Right ventricle myocardium inferior (tissue), 1 donor: ENCODE data around the gene VASN. TPM values are rescaled to one million over a fixed set of nuclear protein-coding genes. Genes with fewer than 3 reads are reported as not detected.

Source experiments
- ATAC-seq: fragments of 200-7000 bp; cut with Tn5 transposase; one replicate; pipeline ENCODE4 v1.9.1; 2020; ENCODE audit warnings: mild to moderate bottlenecking, moderate library complexity
- DNase-seq: peaks from one replicate; pipeline ENCODE4 v3.0.0; 2021; ENCODE audit errors: missing footprints
- intact Hi-C: fragments of 100-400 bp; cut with DNase I; formaldehyde crosslinking; loops from one replicate; pipeline ENCODE4 v1.11.0; 2022
- long read RNA-seq: library from polyadenylated mRNA; unstranded; transcript quantifications from one replicate; pipeline ENCODE4 v2.0.0, GENCODE V29; 2021
- total RNA-seq: library from RNA; stranded (reverse); fragmentation: NEBNext Ultra II Directional; extraction: Animal tissue kit (Norgen Biotek cat#: 25700); gene quantifications from one replicate; pipeline ENCODE4 v1.2.1, GENCODE V29; 2021
- donor health status: DM: no; HTN: yes; CAD: no; lungs with severe emphysema.

Gene VASN
- 6.4 TPM for total RNA-seq
- long read RNA-seq, transcript VASN-201 (2 exons, 2,806 nt) = major isoform, 9 of 17 reads
- long read RNA-seq, partial matches to known transcripts = 8 of 17 reads
- long read RNA-seq, other reads (novel, unspliced or antisense) = 0 of 17 reads

DNA sequence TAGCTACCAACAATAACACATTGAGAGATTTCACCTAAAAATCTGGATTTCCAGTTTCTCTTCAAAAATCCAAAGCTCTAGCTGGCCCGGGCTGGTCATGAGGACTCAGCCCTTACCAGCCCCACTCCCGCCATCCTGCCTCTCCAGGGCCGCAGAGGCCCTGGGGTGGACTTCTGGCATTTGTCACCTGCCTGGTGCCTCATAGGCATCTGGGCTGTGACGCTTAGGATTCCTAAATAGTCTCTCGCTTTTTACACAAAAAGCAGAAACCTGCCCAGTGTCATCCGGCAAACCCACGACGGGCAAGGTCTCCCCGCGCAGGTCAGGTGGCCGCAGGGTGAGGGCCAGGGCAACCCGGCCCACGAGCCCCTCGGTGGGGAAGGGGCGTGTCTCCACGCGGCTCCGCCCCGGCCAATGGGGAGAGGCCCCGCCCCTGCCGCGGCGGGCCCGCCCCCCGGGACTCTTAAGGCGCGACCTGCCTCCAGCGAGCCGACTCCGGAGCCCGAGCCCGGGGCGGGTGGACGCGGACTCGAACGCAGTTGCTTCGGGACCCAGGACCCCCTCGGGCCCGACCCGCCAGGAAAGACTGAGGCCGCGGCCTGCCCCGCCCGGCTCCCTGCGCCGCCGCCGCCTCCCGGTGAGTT is at the start of gene VASN:
TSS of gene VASN (plus strand) at position 492 of the 644 bp plus-strand sequence. CDS start 9,030 bp downstream, outside the sequence.
- peak; percentile 75 for ATAC-seq
- peak; percentile 90 for DNase-seq
- intact Hi-C loops = loop anchor here (5.0 kb wide), 1 partner anchor 41 kb away; no protein-coding TSS in a partner anchor

DNA sequence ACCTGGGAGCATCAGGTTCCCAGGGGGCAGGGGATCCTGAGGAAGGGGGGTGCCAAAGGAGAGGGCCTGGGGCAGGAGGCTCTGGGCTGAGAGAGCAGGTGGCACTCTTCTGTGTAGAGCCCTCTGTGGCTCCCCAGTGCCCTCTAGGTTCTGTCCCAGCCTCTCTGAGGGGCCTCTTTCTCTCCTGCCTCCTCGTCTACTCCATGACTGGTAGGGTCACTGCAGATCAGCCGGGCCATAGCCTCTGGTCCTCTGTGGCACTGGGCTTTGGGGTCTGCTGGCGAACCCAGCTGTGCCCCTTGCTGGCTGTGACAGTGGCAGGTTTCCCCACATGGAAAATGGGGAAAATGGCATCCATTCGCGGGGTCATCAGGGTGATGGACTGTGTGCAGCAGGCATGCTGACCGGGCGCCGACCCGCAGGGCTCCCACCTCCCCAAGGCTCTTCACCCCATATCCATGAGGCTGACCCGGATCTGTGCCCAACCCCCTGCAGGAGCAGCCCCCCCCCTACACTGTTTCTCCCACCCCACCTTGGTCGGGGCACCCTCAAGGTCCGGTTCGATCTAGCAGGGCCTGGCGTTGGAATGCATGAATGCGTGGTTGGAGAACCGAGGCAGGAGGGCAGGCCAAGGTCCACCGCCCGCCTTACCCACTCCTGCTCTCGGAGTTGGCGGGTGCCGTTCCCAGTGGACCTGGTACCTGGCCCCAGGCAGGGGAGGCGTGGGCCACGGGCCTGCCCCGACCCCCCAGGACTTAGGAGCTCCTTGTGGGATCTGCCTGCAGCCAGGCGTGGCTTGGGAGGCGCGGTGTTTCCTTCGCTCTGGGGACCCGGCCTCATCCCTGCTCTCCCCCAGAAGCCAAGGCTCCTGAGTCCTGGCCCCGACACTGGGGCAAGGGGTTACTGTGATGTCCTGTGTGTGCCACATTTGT is 49.3 kb upstream of the VASN start:
- intact Hi-C loops = loop anchor here (10.0 kb wide), 1 partner anchor 208 kb away; the partner anchor contains the start of gene ADCY9
- ATAC-seq (no peak), DNase-seq (no peak)

- DNase-seq (no peak), ATAC-seq (no peak)
- intact Hi-C loops = loop anchor here (10.0 kb wide), 1 partner anchor 208 kb away; the partner anchor contains the start of gene ADCY9
These were observed 48.4 kb upstream of the VASN start for GRCh38 chr16:4323071-4323844.

GRCh38 chr16:4323845-4324488 is 47.7 kb upstream of the VASN start:
- DNase-seq = no peak
- peak; percentile 61 for ATAC-seq
- intact Hi-C loops = loop anchor here (10.0 kb wide), 1 partner anchor 209 kb away; the partner anchor contains the start of gene ADCY9

GRCh38 chr16:4324492-4325252 is 47.0 kb upstream of the VASN start:
- ATAC-seq (no peak), DNase-seq (no peak)
- intact Hi-C loops = loop anchor here (10.0 kb wide), 1 partner anchor 210 kb away; the partner anchor contains the start of gene ADCY9

DNA sequence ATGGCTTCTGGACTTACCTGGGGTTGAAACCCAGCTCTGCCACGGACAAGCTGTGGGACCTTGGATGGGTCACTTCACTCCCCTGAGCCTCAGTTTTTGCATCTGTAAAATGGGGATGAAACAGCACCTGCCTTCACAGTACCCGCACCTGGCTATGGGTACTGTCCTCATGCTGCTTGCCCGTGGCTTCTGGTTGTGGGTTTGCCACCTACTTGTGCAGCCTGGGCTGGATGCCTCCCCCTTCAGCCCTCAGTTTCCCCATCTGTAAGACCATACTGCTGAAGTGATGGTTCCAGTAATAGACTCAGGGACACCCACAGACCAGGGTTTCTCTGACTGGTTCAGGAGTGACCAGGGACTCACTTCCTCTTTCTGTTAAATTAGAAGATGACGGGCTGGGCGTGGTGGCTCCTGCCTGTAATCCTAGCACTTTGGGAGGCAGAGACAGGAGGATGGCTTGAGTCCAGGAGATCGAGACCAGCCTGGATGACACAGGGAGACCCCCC is 46.3 kb upstream of the VASN start:
- DNase-seq = no peak
- no peak for ATAC-seq
- intact Hi-C loops = loop anchor here (10.0 kb wide), 1 partner anchor 211 kb away; the partner anchor contains the start of gene ADCY9

DNA sequence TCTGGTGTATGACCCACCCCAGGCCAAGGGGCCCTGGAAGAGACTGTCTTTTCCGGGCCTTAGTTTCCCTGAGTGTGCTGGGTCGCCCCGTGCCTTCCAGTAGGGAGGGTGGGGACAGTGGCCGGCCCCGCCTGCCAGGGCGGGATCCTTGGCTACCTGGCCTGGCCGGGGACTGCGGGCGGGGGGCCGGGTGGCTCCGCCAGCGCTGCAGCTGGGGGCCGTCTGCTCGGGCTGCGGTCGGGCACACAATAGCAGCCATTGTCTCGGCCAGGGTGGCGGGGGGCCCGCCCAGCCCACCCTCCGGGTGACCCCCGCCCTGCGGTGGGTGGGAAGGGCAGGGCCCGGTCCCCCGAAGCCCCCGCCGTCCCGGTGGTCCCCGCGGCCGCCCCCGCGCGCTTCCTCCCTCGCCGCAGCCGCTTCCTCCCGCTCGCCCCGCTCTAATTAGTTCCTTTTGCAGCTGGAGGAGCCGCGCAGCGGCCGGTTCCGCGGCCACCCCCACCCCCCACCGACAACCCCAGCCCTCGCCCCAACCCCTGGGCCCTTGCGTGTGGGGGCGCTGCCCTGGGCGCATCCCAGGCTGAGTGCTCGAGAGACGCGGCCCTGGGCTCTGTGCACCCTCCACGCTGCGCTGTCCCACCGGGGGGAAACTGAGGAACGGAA is 44.1 kb upstream of the VASN start:
- DNase-seq (no peak), ATAC-seq (no peak)
- intact Hi-C loops = loop anchor here (1.0 to 10.0 kb wide), 3 partner anchors 19 to 213 kb away; partner anchors contain the start of genes ADCY9 and TFAP4

- DNase-seq (peak; percentile 87), ATAC-seq (peak; percentile 80)
- intact Hi-C loops = loop anchor here (1.0 to 10.0 kb wide), 3 partner anchors 19 to 213 kb away; partner anchors contain the start of genes ADCY9 and TFAP4
These were observed 43.4 kb upstream of the VASN start for GRCh38 chr16:4328046-4328781.

DNA sequence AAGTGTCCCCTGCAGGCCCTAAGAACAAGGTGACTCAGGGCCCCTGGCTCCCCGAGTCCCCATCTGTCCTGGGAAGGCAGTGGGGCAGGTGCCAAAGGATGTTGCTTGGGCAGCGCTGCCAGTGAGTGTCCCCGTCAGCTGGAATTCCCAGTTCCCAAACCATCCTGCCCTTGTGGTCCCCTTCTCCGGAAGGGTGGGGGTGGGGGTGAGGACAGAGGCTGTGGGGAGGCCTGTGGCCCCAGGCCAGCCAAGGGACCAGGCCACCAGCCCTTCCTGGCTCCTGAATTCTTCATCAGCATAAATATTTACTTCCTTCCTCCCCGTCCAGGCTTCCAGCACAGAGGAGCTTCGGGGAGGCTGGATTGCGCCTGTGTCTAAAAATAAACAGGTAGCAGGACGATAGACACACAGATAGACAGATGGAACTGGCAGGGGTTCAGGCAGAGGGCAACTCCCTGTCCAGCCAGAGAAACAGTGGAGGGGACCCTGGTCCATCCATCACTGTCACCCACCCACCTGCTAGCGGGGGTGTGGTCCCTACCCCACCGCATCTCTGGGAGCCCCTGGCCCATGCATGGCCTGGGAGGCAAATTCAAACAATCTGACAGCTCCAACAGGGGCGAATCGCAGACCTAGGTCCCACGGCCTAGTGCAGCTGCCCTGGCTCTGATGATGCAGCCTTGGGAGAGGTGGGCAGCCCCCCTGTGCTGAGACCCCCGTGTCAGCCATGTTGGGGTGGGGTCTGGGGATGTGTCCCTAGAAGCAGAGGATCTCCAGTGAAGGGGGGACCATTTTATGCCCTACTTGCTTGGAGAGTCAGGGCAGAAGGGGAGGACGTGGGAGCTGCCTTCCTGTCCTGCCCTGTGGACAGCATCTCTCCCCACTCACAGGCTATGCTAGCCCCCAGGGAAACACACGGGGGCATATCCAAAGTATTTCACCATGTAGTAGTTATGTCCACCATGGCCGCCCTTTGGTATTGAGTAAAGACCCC is 42.6 kb upstream of the VASN start:
- intact Hi-C loops = loop anchor here (1.0 to 10.0 kb wide), 3 partner anchors 20 to 214 kb away; partner anchors contain the start of genes ADCY9 and TFAP4
- ATAC-seq (peak; percentile 45), DNase-seq (peak; percentile 57)

DNA sequence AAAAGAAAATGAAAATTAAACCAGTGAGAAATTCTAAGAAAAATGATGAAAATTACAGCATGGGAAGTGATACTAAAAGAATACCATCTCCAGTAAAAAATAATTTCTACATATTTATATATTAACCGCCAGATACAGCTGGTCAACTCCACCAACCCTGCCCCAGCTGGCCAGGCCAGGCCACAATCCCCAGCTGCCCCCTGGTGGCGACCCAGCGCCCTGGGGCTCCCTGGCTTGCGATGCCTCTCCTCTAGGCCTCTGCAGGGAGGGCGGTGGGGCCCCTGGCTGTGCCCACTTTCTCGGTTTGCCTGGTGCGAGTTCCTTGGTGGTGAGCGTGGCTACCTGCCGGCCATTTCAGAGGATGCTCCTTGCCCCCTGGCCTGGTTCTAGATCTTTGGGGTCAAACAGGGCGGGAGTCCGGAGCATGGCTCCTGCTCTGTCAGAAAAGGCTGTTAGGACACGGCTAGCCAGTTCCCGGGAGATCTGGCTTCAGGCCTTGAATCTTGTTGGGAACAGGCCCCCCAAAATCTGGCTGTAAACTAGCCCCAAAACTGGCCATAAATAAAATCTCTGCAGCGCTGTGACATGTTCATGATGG is 41.3 kb upstream of the VASN start:
- peak; percentile 73 for ATAC-seq
- intact Hi-C loops = loop anchor here (1.0 to 10.0 kb wide), 2 partner anchors 42 to 346 kb away; no protein-coding TSS in a partner anchor
- DNase-seq = peak; percentile 92

DNA sequence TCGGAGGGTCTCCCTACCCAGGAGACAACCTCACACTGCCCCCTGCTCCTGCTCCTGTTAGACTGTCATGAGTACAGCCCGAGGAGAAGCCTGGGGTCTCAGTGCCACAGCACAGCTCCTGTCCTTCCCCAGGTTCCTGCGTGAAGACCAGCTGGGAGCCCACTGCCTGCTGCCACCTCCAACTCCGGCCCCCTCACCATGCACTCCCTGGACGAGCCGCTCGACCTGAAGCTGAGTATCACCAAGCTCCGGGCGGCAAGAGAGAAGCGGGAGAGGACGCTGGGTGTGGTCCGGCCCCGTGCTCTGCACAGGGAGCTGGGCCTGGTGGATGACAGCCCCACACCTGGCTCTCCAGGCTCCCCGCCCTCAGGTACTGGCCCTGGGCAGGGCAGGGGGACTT is 39.6 kb upstream of the VASN start:
- no peak for DNase-seq

GRCh38 chr16:4332623-4333307 is 38.9 kb upstream of the VASN start:
- DNase-seq (peak; percentile 50), ATAC-seq (no peak)
- intact Hi-C loops = loop anchor here (10.0 kb wide), 1 partner anchor 348 kb away; no protein-coding TSS in a partner anchor

More for the DNA sequence above, 39.6 kb upstream of the VASN start:
- intact Hi-C loops = loop anchor here (10.0 kb wide), 1 partner anchor 347 kb away; no protein-coding TSS in a partner anchor
- no peak for ATAC-seq

DNA sequence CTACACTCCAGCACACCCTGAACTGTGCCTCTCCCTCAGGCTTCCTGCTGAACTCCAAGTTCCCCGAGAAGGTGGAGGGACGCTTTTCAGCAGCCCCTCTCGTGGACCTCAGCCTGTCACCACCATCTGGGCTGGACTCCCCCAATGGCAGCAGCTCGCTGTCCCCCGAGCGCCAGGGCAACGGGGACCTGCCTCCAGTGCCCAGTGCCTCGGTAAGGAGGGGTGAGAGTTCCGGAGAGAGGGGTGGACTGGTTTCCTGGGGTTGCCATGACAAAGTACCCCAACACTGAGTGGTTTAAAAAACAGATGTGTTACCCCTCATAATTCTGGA is 38.4 kb upstream of the VASN start:
- intact Hi-C loops = loop anchor here (10.0 kb wide), 1 partner anchor 348 kb away; no protein-coding TSS in a partner anchor
- no peak for ATAC-seq

More for the DNA sequence above, 38.4 kb upstream of the VASN start:
- no peak for DNase-seq
